ENCODE measurements around the gene MTRR. TPM values are rescaled to one million over a fixed set of nuclear protein-coding genes. Genes with fewer than 3 reads are reported as not detected.

Gene MTRR
- total RNA-seq, 1 donor from 2014 or later: 28.4 TPM

DNA sequence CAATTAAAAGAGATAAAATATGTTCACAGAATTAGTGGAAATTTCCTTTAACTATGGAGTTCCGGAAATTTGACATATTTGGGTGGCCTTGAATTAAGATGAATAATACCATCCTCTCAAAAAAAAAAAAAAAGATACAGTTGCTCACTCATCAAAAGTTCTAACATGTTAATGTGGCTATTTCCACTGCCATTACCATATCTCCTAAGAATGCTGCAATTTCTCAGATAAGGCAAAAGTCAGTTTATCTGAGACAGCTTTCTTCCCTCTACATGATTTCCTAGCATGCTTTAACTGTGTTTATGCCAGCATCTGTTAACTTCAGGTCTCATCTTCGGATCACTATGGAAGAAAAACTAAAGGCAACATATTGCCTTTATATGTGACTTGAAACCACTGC lies 2.8 kb upstream of the MTRR start:
- Mint-ChIP-seq H3K36me3 (ENCODE audit: low read depth, unreplicated experiment) (no peaks in the 10 kb centered on the region), H3K27me3 (ENCODE audit: unreplicated experiment) (peaks cover 6% of the 10 kb centered on the region), H3K9me3 (ENCODE audit: unreplicated experiment) (no peaks in the 10 kb centered on the region), H3K4me1 (ENCODE audit: unreplicated experiment) (peaks cover 12% of the 10 kb centered on the region), H3K4me3 (ENCODE audit: unreplicated experiment) (no peak overlapping the region), H3K27ac (ENCODE audit: unreplicated experiment) (no peak overlapping the region)
- TF ChIP-seq CTCF (IDR thresholded peaks at IDR 0.05; ENCODE audit: unreplicated experiment): no peak
- no peak for DNase-seq (ENCODE audit: low spot score)

- Mint-ChIP-seq H3K27me3 (ENCODE audit: unreplicated experiment) (peaks cover 6% of the 10 kb centered on the region), H3K4me1 (ENCODE audit: unreplicated experiment) (peaks cover 12% of the 10 kb centered on the region), H3K36me3 (ENCODE audit: low read depth, unreplicated experiment) (no peaks in the 10 kb centered on the region), H3K4me3 (ENCODE audit: unreplicated experiment) (peak overlapping the region; percentile 2), H3K27ac (ENCODE audit: unreplicated experiment) (no peak overlapping the region), H3K9me3 (ENCODE audit: unreplicated experiment) (no peaks in the 10 kb centered on the region)
- DNase-seq (ENCODE audit: low spot score): no peak
- no peak for TF ChIP-seq CTCF (IDR thresholded peaks at IDR 0.05; ENCODE audit: unreplicated experiment)
Measured at GRCh38 chr5:7867260-7867659, 1.7 kb upstream of the MTRR start.

DNA sequence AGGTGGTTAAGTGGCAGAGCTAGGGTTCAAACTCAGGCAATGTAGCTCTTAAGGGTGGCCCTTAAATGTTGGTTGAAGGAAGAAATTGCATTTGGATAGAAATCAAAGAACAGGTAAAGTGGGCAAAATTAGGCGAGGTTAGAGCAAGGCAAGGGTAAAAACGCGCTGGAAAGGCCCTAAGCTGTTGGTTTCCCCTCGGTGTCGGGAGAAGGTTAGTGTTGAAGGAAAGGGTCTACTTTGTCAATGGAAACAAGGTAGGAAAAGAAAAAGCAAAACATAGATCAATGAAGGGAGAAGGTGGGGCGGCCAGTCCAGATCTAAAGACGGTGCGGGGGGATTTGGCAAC lies 548 bp upstream of the MTRR start:
- DNase-seq (ENCODE audit: low spot score): no peak
- Mint-ChIP-seq H3K27me3 (ENCODE audit: unreplicated experiment) (peaks cover 6% of the 10 kb centered on the region), H3K9me3 (ENCODE audit: unreplicated experiment) (no peaks in the 10 kb centered on the region), H3K4me3 (ENCODE audit: unreplicated experiment) (peak overlapping the region; percentile 98), H3K36me3 (ENCODE audit: low read depth, unreplicated experiment) (no peaks in the 10 kb centered on the region), H3K27ac (ENCODE audit: unreplicated experiment) (peak overlapping the region; percentile 19), H3K4me1 (ENCODE audit: unreplicated experiment) (peaks cover 16% of the 10 kb centered on the region)
- no peak for TF ChIP-seq CTCF (IDR thresholded peaks at IDR 0.05; ENCODE audit: unreplicated experiment)

DNA sequence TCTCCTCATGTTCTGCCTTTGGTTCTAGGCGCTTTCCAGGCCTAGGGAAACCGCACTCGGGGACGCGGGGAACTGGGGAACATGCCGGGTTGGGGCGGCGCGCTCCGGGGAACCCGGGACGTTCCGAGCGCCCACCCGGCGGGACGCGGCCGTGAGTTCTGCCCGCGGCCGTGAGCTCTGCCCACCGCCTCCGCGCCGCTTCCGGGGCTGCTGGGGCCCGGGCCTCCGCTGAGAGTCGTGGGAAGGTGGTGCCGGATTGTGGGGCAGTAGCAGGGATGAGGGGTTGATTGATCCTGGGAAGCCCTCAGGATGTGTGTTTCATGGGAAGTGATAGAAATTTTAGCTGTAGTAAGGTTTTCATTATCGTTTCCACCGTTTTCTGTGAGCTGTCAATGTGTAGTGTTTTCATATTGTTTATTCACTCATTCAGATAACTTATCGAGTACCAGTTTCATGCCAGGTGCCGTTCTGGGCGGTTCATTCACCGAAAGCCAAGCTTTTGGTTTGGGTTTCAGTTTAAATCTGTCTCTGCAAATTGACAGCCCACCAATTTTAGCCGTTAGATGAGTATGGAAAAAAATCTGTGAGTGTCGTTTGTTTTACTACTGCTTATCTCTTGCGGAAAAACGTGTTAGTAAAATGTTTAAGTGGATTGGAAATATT lies 657 bp downstream of the MTRR start:
- Mint-ChIP-seq H3K4me3 (ENCODE audit: unreplicated experiment) (peak overlapping the region; percentile 93), H3K27ac (ENCODE audit: unreplicated experiment) (no peak overlapping the region), H3K4me1 (ENCODE audit: unreplicated experiment) (peaks cover 16% of the 10 kb centered on the region), H3K27me3 (ENCODE audit: unreplicated experiment) (peaks cover 6% of the 10 kb centered on the region), H3K9me3 (ENCODE audit: unreplicated experiment) (no peaks in the 10 kb centered on the region), H3K36me3 (ENCODE audit: low read depth, unreplicated experiment) (no peaks in the 10 kb centered on the region)
- TF ChIP-seq CTCF (IDR thresholded peaks at IDR 0.05; ENCODE audit: unreplicated experiment): no peak
- DNase-seq (ENCODE audit: low spot score): peak; percentile 26

GRCh38 chr5:7871653-7872052 lies 2.7 kb downstream of the MTRR start:
- Mint-ChIP-seq H3K27ac (ENCODE audit: unreplicated experiment) (no peak overlapping the region), H3K4me3 (ENCODE audit: unreplicated experiment) (no peak overlapping the region), H3K36me3 (ENCODE audit: low read depth, unreplicated experiment) (peaks cover 8% of the 10 kb centered on the region), H3K4me1 (ENCODE audit: unreplicated experiment) (peaks cover 16% of the 10 kb centered on the region), H3K27me3 (ENCODE audit: unreplicated experiment) (peaks cover 6% of the 10 kb centered on the region), H3K9me3 (ENCODE audit: unreplicated experiment) (no peaks in the 10 kb centered on the region)
- no peak for TF ChIP-seq CTCF (IDR thresholded peaks at IDR 0.05; ENCODE audit: unreplicated experiment)
- no peak for DNase-seq (ENCODE audit: low spot score)
